Inflammatory macrophage (primary cell): ENCODE measurements around the gene PPP2CA.

Experiments
- DNase-seq, 2 donors: peaks; one replicate each; pipeline ENCODE4 v3.0.0-alpha.2; 2020 to 2022

PPP2CA gene

GRCh38 chr5:134146651-134147518 lies 79.0 kb downstream of the PPP2CA start:
- peak in 1 of 2 donors; percentile 11 for DNase-seq

- DNase-seq = peak; percentile 72 to 78
These were observed 79.9 kb downstream of the PPP2CA start for GRCh38 chr5:134145779-134146581.

GRCh38 chr5:134145041-134145757 lies 80.7 kb downstream of the PPP2CA start:
- peak in 1 of 2 donors; percentile 22 for DNase-seq
